Loucy (cell line): ENCODE measurements around the gene TACC2.

Source experiments
- H2AFZ ChIP-seq: fragments of 200-600 bp; sonication (generic); 2 replicates; pipeline ENCODE4 v1.6.0; 2016; ENCODE audit warnings: antibody characterized with exemption, mild to moderate bottlenecking, low read length, moderate library complexity
- H3F3A ChIP-seq: fragments of 200-600 bp; 2 replicates; pipeline ENCODE4 v1.6.0; 2016; ENCODE audit warnings: antibody characterized with exemption, low read depth, mild to moderate bottlenecking
- H3K27me3 ChIP-seq: fragments of 200-600 bp; sonication (generic); 2 replicates; pipeline ENCODE4 v1.6.1; 2014; ENCODE audit warnings: low read length, mild to moderate bottlenecking; ENCODE audit not compliant: insufficient read depth, poor library complexity, severe bottlenecking
- H3K36me3 ChIP-seq: fragments of 200-600 bp; sonication (generic); 2 replicates; pipeline ENCODE4 v1.6.1; 2016; ENCODE audit warnings: low read length; ENCODE audit not compliant: insufficient read depth
- H3K4me1 ChIP-seq: fragments of 200-600 bp; sonication (generic); 2 replicates; pipeline ENCODE4 v1.5.1; 2014; ENCODE audit warnings: low read length, mild to moderate bottlenecking; ENCODE audit not compliant: insufficient read depth, poor library complexity, severe bottlenecking
- H3K4me2 ChIP-seq: fragments of 200-600 bp; sonication (generic); 2 replicates; pipeline ENCODE4 v1.6.0; 2014; ENCODE audit warnings: antibody characterized with exemption, low read length, low read depth, mild to moderate bottlenecking; ENCODE audit not compliant: poor library complexity, severe bottlenecking
- H3K4me3 ChIP-seq: fragments of 200-600 bp; sonication (generic); 2 replicates; pipeline ENCODE4 v1.5.1; 2014; ENCODE audit warnings: low read length, mild to moderate bottlenecking, mixed read lengths; ENCODE audit not compliant: poor library complexity, severe bottlenecking
- H3K79me2 ChIP-seq: fragments of 200-600 bp; sonication (generic); 2 replicates; pipeline ENCODE4 v1.6.1; 2014; ENCODE audit warnings: low read length; ENCODE audit not compliant: insufficient read depth
- H3K9ac ChIP-seq: fragments of 200-600 bp; sonication (generic); 2 replicates; pipeline ENCODE4 v1.6.0; 2014; ENCODE audit warnings: mild to moderate bottlenecking, low read depth, low read length, moderate library complexity; ENCODE audit not compliant: poor library complexity, severe bottlenecking
- H3K9me2 ChIP-seq: fragments of 200-600 bp; sonication (generic); replicated peaks from 2 replicates; pipeline ENCODE4 v1.6.1; 2016; ENCODE audit warnings: low read depth, low read length, mixed read lengths
- H3K9me3 ChIP-seq: fragments of 200-600 bp; sonication (generic); 2 replicates; pipeline ENCODE4 v1.6.1; 2014; ENCODE audit warnings: mild to moderate bottlenecking, antibody characterized with exemption, low read length, low read depth; ENCODE audit not compliant: insufficient read depth
- H4K20me1 ChIP-seq: fragments of 200-600 bp; sonication (generic); 2 replicates; pipeline ENCODE4 v1.6.0; 2014; ENCODE audit warnings: antibody characterized with exemption, low read length, mild to moderate bottlenecking; ENCODE audit not compliant: insufficient read depth, poor library complexity, severe bottlenecking
- EZH2phosphoT487 ChIP-seq: fragments of 200-600 bp; IDR thresholded peaks from 2 replicates; pipeline ENCODE4 v1.6.1; 2018; ENCODE audit warnings: antibody characterized with exemption, mild to moderate bottlenecking, moderate library complexity, borderline replicate concordance
- TF ChIP-seq, protein P1 (sequence below): fragments of 200-600 bp; sonication (generic); conservative IDR thresholded peaks from 2 replicates; pipeline ENCODE4 v1.5.1; 2014; ENCODE audit warnings: mild to moderate bottlenecking, antibody characterized with exemption, low read length

The TACC2 gene

DNA sequence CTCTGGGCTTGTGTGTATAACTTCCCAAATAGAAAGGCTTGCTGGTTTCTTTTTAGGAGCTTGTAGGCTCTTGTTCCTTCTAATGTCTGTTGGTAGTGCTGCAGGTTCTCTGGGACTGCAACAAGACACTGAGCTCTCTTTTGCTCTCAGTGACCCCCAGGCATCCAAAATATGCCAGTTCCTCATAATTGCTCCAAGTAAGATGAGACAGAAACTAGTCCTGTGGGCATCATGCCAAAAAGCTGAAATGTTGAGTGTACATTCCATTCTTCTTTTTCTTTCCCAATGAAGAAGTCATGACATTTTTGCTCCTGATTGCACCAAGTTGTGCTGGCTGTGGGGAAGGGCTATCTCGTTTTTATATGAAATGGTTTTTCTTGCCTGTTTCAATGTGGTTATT is 275.0 kb downstream of the TACC2 start:
- Histone ChIP-seq H3K4me3 (no peak overlapping the region), H3K9me3 (peaks cover 3% of the 10 kb centered on the region; the same call in 1 of the 2 replicates), H3K9me2 (no peaks in the 10 kb centered on the region), H4K20me1 (no peaks in the 10 kb centered on the region), H3K9ac (no peak overlapping the region), H3F3A (no peaks in the 10 kb centered on the region), H3K36me3 (no peaks in the 10 kb centered on the region), H3K4me2 (no peak overlapping the region), H3K79me2 (no peaks in the 10 kb centered on the region), H3K4me1 (no peaks in the 10 kb centered on the region), H3K27me3 (no peaks in the 10 kb centered on the region), H2AFZ (no peak overlapping the region)
- TF ChIP-seq, protein P1, sequence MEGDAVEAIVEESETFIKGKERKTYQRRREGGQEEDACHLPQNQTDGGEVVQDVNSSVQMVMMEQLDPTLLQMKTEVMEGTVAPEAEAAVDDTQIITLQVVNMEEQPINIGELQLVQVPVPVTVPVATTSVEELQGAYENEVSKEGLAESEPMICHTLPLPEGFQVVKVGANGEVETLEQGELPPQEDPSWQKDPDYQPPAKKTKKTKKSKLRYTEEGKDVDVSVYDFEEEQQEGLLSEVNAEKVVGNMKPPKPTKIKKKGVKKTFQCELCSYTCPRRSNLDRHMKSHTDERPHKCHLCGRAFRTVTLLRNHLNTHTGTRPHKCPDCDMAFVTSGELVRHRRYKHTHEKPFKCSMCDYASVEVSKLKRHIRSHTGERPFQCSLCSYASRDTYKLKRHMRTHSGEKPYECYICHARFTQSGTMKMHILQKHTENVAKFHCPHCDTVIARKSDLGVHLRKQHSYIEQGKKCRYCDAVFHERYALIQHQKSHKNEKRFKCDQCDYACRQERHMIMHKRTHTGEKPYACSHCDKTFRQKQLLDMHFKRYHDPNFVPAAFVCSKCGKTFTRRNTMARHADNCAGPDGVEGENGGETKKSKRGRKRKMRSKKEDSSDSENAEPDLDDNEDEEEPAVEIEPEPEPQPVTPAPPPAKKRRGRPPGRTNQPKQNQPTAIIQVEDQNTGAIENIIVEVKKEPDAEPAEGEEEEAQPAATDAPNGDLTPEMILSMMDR = no peak
- no peak for TF ChIP-seq EZH2phosphoT487

DNA sequence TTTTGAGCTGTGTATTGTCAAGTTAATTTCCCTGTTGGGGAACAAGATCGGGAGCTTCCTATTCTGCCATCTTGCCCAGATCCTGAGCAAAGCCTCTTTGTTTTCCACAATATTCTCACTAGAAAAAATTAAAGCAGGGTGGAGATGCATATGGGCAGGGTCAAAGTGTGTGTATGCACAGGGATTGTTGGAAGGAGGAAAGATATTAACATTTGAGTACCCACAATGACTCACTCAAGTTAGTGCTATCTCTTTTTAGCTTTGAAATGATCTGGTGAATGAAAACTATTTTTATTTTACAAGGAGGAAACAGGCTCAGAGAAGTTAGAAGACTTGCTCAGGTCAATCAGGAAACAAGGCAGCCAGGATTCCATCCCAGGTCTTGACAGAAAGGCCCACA is 275.5 kb downstream of the TACC2 start:
- H3K79me2 ChIP-seq = no peaks in the 10 kb centered on the region
- H3K36me3 ChIP-seq = no peaks in the 10 kb centered on the region
- H3K4me2 ChIP-seq = no peak overlapping the region
- H4K20me1 ChIP-seq = no peaks in the 10 kb centered on the region
- H3F3A ChIP-seq = no peaks in the 10 kb centered on the region
- H3K27me3 ChIP-seq = no peaks in the 10 kb centered on the region
- H3K9ac ChIP-seq = no peak overlapping the region
- H3K9me3 ChIP-seq = peaks cover 3% of the 10 kb centered on the region; the same call in 1 of the 2 replicates
- H2AFZ ChIP-seq = no peak overlapping the region
- no peaks in the 10 kb centered on the region for H3K4me1 ChIP-seq
- no peak overlapping the region for H3K4me3 ChIP-seq
- no peaks in the 10 kb centered on the region for H3K9me2 ChIP-seq
- TF ChIP-seq, protein P1 = no peak
- TF ChIP-seq EZH2phosphoT487 = no peak

DNA sequence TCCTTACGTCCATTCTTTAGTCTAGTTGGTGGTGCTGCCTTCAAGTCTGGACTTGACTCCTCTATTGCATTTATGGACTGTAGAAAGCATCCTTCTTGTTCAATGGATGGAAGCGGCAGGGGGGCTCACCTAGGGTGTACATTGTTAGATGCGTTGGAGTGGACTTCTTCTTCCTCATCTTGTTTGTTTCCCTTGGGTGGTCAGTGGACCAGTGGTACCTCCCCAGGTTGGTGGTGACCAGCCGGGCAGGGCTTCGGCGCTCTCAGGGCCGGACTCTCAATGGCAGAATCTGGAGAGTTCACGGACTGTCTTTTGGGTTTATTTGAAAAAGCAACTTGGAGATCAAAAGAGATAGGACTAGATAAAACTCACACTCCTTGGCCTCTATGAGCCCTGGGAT is 276.0 kb downstream of the TACC2 start:
- Histone ChIP-seq H4K20me1 (no peaks in the 10 kb centered on the region), H3K4me3 (no peak overlapping the region), H3K4me2 (no peak overlapping the region), H3K36me3 (no peaks in the 10 kb centered on the region), H3K27me3 (no peaks in the 10 kb centered on the region), H3K4me1 (no peaks in the 10 kb centered on the region), H3K9me3 (peaks cover 3% of the 10 kb centered on the region; the same call in 1 of the 2 replicates), H3K79me2 (no peaks in the 10 kb centered on the region), H3F3A (no peaks in the 10 kb centered on the region), H3K9ac (no peak overlapping the region), H2AFZ (no peak overlapping the region), H3K9me2 (no peaks in the 10 kb centered on the region)
- TF ChIP-seq, protein P1 = no peak
- TF ChIP-seq EZH2phosphoT487 = no peak
